K562 (cell line): ENCODE results near the gene COL1A1. TPM values are rescaled to one million over a fixed set of nuclear protein-coding genes. Genes with fewer than 3 reads are reported as not detected.

Experiments
- ARID3B ChIP-seq: fragments of 250-450 bp; sonication (Bioruptor Pico); IDR thresholded peaks from 2 replicates; pipeline ENCODE4 v1.4.0; 2020; ENCODE audit warnings: borderline replicate concordance
- ARNT ChIP-seq, 2 experiments: fragments of 450-650 bp; IDR thresholded peaks; 2 replicates each; pipeline ENCODE4 v1.6.1; 2016; ENCODE audit warnings: mild to moderate bottlenecking in 1 of 2
- CAMTA2 ChIP-seq: fragments of 250-450 bp; sonication (Bioruptor Pico); conservative IDR thresholded peaks from 2 replicates; pipeline ENCODE4 v1.5.1; 2022
- CTCF ChIP-seq, 3 experiments: IDR thresholded peaks in 2 of 3; conservative IDR thresholded peaks in 1 of 3; 2 replicates each; pipeline ENCODE4 v1.5.1; 2011 to 2012; ENCODE audit warnings: low read length in 3 of 3, mild to moderate bottlenecking in 3 of 3, control low read depth in 2 of 3, improper control_type of control experiment in 1 of 3, inconsistent platforms in 1 of 3, low read depth in 1 of 3, mixed read lengths in 1 of 3, moderate library complexity in 1 of 3; ENCODE audit not compliant: insufficient read depth in 2 of 3
- HEY1 ChIP-seq: fragments of 250-450 bp; sonication (Bioruptor Pico); IDR thresholded peaks from 2 replicates; pipeline ENCODE4 v1.5.0; 2020; ENCODE audit warnings: mild to moderate bottlenecking, moderate library complexity, borderline replicate concordance
- HMG20B ChIP-seq: fragments of 250-450 bp; sonication (Bioruptor Pico); IDR thresholded peaks from 2 replicates; pipeline ENCODE4 v1.5.0; 2021; ENCODE audit warnings: mild to moderate bottlenecking
- LEF1 ChIP-seq: fragments of 450-650 bp; IDR thresholded peaks from 2 replicates; pipeline ENCODE4 v1.6.1; 2016; ENCODE audit warnings: mild to moderate bottlenecking
- MCM7 ChIP-seq, 2 experiments: fragments of 450-650 bp; IDR thresholded peaks; 2 replicates each; pipeline ENCODE4 v1.6.1; 2016 to 2018
- PRMT5 ChIP-seq: sonication (generic); formaldehyde crosslinking; IDR thresholded peaks from 2 replicates; pipeline ENCODE4 v1.5.0; 2020; ENCODE audit warnings: missing genetic modification reagents
- PTBP1 ChIP-seq: fragments of 200-400 bp; formaldehyde crosslinking; IDR thresholded peaks from 2 replicates; pipeline ENCODE4 v1.6.1; 2017; ENCODE audit warnings: low read depth, low read length
- RFX1 ChIP-seq: fragments of 450-650 bp; IDR thresholded peaks from 2 replicates; pipeline ENCODE4 v1.6.1; 2016; ENCODE audit warnings: mild to moderate bottlenecking, moderate library complexity
- SAP30 ChIP-seq: fragments of 200-600 bp; sonication (generic); IDR thresholded peaks from 2 replicates; pipeline ENCODE4 v1.6.1; 2012; ENCODE audit warnings: borderline replicate concordance, low read depth, mild to moderate bottlenecking, moderate library complexity, low read length, control low read depth, inconsistent platforms; ENCODE audit not compliant: insufficient read depth, poor library complexity, severe bottlenecking
- SMARCB1 ChIP-seq: IDR thresholded peaks from 2 replicates; pipeline ENCODE4 v1.6.1; 2011; ENCODE audit warnings: improper control_type of control experiment, low read depth; ENCODE audit not compliant: insufficient read length
- TBP ChIP-seq: optimal IDR thresholded peaks from 2 replicates; pipeline ENCODE3; 2011; ENCODE audit warnings: low read depth, low read length, improper control_type of control experiment
- TEAD1 ChIP-seq, 2 experiments: fragments of 450-650 bp in 1 of 2; sonication (generic) in 1 of 2; formaldehyde crosslinking; IDR thresholded peaks; 2 replicates each; pipeline versions ENCODE4 v1.4.0 to v1.8.0; 2020 to 2022; ENCODE audit warnings: mild to moderate bottlenecking in 2 of 2, missing genetic modification reagents in 1 of 2
- U2AF2 ChIP-seq: fragments of 200-400 bp; formaldehyde crosslinking; optimal IDR thresholded peaks from 2 replicates; pipeline ENCODE3; 2017; ENCODE audit warnings: low read depth, mild to moderate bottlenecking, low read length
- ZNF121 ChIP-seq: sonication (generic); formaldehyde crosslinking; conservative IDR thresholded peaks from 2 replicates; pipeline ENCODE4 v1.8.0; 2022; ENCODE audit warnings: missing genetic modification reagents
- ZNF165 ChIP-seq: fragments of 250-450 bp; sonication (Bioruptor Pico); IDR thresholded peaks from 2 replicates; pipeline ENCODE4 v1.4.0; 2020; ENCODE audit warnings: borderline replicate concordance
- ZNF239 ChIP-seq: fragments of 250-450 bp; sonication (Bioruptor Pico); IDR thresholded peaks from 2 replicates; pipeline ENCODE4 v1.4.0; 2020; ENCODE audit warnings: mild to moderate bottlenecking
- ZNF282 ChIP-seq: sonication (generic); formaldehyde crosslinking; IDR thresholded peaks from 2 replicates; pipeline ENCODE4 v1.8.1; 2023; ENCODE audit warnings: missing genetic modification reagents
- ZNF395 ChIP-seq: fragments of 200-800 bp; sonication (Bioruptor generic); IDR thresholded peaks from 2 replicates; pipeline ENCODE4 v1.6.1; 2017; ENCODE audit warnings: missing genetic modification characterization, missing compliant biosample characterization
- ZNF561 ChIP-seq: fragments of 450-650 bp; formaldehyde crosslinking; conservative IDR thresholded peaks from 2 replicates; pipeline ENCODE4 v1.4.0; 2020; ENCODE audit warnings: mild to moderate bottlenecking, moderate library complexity
- ZNF780A ChIP-seq: fragments of 250-450 bp; sonication (Bioruptor Pico); IDR thresholded peaks from 2 replicates; pipeline ENCODE4 v1.5.0; 2021; ENCODE audit warnings: mild to moderate bottlenecking
- polyA plus RNA-seq, 8 experiments: library from polyadenylated mRNA; depleted of rRNA in 4 of 8; stranded (reverse) in 5 of 8; unstranded in 3 of 8; fragments of >200 nt; fragmentation: Nextera tagmentation in 2 of 8; fragmentation: Illumina TruSeq in 1 of 8; extraction: Ambion mirVana in 2 of 8; extraction: Trizol in 1 of 8; gene quantifications; 2 replicates each; pipeline versions ENCODE4 v1.2.1 to v1.2.3, GENCODE V29; 2011 to 2014; ENCODE audit warnings: inconsistent platforms in 1 of 8, missing spikeins in 1 of 8
- total RNA-seq, 7 experiments: library from RNA; depleted of rRNA in 6 of 7; stranded (reverse); fragments of >200 nt in 6 of 7; fragmentation: Illumina TruSeq in 2 of 7; extraction: Trizol in 2 of 7; gene quantifications; 2 replicates each; pipeline versions ENCODE4 v1.2.1 to v1.2.3, GENCODE V29; 2011 to 2021; ENCODE audit warnings: low replicate concordance in 1 of 7

The COL1A1 gene
- total and polyA plus RNA-seq, 9 of the 15 experiments (the other 6 are each of a cell fraction or from before 2014, with no cell fraction given), result 0.04 to 3.4 (median 0.18) TPM

- TF ChIP-seq CTCF (IDR thresholded peaks at IDR 0.05 in 2 of 3, conservative IDR thresholded peaks at IDR 0.05 in 1 of 3; ENCODE audit: insufficient read depth in 2 of 3, low read depth in 1 of 3, low read length in 3 of 3), result no peak
- no peak for TF ChIP-seq ARID3B (CRISPR knock-in tag)
- peak; percentile 70 for TF ChIP-seq LEF1
- TF ChIP-seq SMARCB1, result no peak
- TF ChIP-seq CAMTA2, result no peak
- no peak for TF ChIP-seq PTBP1
- TF ChIP-seq HEY1, result no peak
- no peak for TF ChIP-seq PRMT5 (CRISPR knock-in tag)
- TF ChIP-seq TBP, result peak; percentile 28
- TF ChIP-seq ZNF239, result no peak
- TF ChIP-seq ARNT (IDR thresholded peaks at IDR 0.05), result 0 out of 4 replicates have a peak, but pooled peaks of 1 of the 2 experiments have one; percentile 10
- no peak for TF ChIP-seq RFX1
- no peak for TF ChIP-seq SAP30
- no peak for TF ChIP-seq ZNF780A (CRISPR knock-in tag)
- no peak for TF ChIP-seq ZNF282 (CRISPR knock-in tag)
- TF ChIP-seq MCM7 (IDR thresholded peaks at IDR 0.05), result no peak
- TF ChIP-seq ZNF165 (CRISPR knock-in tag), result no peak
- no peak for TF ChIP-seq ZNF561 (CRISPR knock-in tag)
- TF ChIP-seq ZNF121, result no peak
- no peak for TF ChIP-seq U2AF2
- no peak for TF ChIP-seq TEAD1 (CRISPR knock-in tag; IDR thresholded peaks at IDR 0.05)
- TF ChIP-seq ZNF395 (CRISPR knock-in tag), result no peak
- TF ChIP-seq HMG20B (CRISPR knock-in tag), result no peak
These were observed 47.5 kb downstream of the COL1A1 start (continued) for GRCh38 chr17:50153650-50154575.
